H1 (cell line): ENCODE results near the gene OPCML. TPM values are rescaled to one million over a fixed set of nuclear protein-coding genes. Genes with fewer than 3 reads are reported as not detected.

ENCODE experiments used
- TAF7 ChIP-seq: optimal IDR thresholded peaks from 2 replicates; pipeline ENCODE3; 2011; ENCODE audit warnings: low read depth, mild to moderate bottlenecking, inconsistent platforms, low read length, moderate library complexity, borderline replicate concordance
- polyA plus RNA-seq, 7 experiments: library from polyadenylated mRNA; depleted of rRNA in 3 of 7; stranded (reverse) in 5 of 7; unstranded in 2 of 7; fragments of >200 nt in 5 of 7; fragments of 200-250 nt in 2 of 7; gene quantifications; 1 replicate in 5 of 7; 2 replicates in 1 of 7; 4 replicates in 1 of 7; pipeline versions ENCODE4 v1.2.1 to v1.2.3, GENCODE V29; 2011 to 2013; ENCODE audit warnings: missing spikeins in 2 of 7, mixed read lengths in 2 of 7
- total RNA-seq: library from RNA; stranded (reverse); fragmentation: NEBNext Ultra II Directional; extraction: Animal tissue kit (Norgen Biotek cat#: 25700); gene quantifications from 2 replicates; pipeline ENCODE4 v1.2.1, GENCODE V29; 2021

OPCML gene
- total and polyA plus RNA-seq, 2 of the 8 experiments (the other 6 are each of a cell fraction or from before 2014, with no cell fraction given), result 2.3 to 3.1 TPM

- TF ChIP-seq TAF7, result no peak
Observed at GRCh38 chr11:132686886-132687285, 845.4 kb downstream of the OPCML start (continued).
